HepG2 (cell line): ENCODE data around the gene CCDC57. TPM values are rescaled to one million over a fixed set of nuclear protein-coding genes. Genes with fewer than 3 reads are reported as not detected.

Experiments
- ARNT ChIP-seq: fragments of 450-650 bp; IDR thresholded peaks from 2 replicates; pipeline ENCODE4 v1.6.1; 2017
- CCDC6 ChIP-seq: sonication (generic); formaldehyde crosslinking; IDR thresholded peaks from 2 replicates; pipeline ENCODE4 v1.8.1; 2022; ENCODE audit warnings: mild to moderate bottlenecking, missing genetic modification reagents, moderate library complexity
- EED ChIP-seq: sonication (generic); formaldehyde crosslinking; IDR thresholded peaks from 2 replicates; pipeline ENCODE4 v1.5.0; 2020; ENCODE audit warnings: mild to moderate bottlenecking, missing genetic modification reagents
- FOSL1 ChIP-seq: sonication (generic); formaldehyde crosslinking; IDR thresholded peaks from 2 replicates; pipeline ENCODE4 v1.9.0; 2021; ENCODE audit warnings: missing genetic modification reagents, borderline replicate concordance
- FOXP4 ChIP-seq: sonication (generic); formaldehyde crosslinking; IDR thresholded peaks from 2 replicates; pipeline ENCODE4 v1.4.0; 2020; ENCODE audit warnings: missing genetic modification reagents
- KLF15 ChIP-seq: sonication (generic); formaldehyde crosslinking; IDR thresholded peaks from 2 replicates; pipeline ENCODE4 v1.8.1; 2023; ENCODE audit warnings: borderline replicate concordance, mild to moderate bottlenecking, inconsistent platforms, missing genetic modification reagents, mixed read lengths
- MBNL3 ChIP-seq: fragments of 250-450 bp; sonication (Bioruptor Pico); conservative IDR thresholded peaks from 2 replicates; pipeline ENCODE4 v1.8.0; 2022; ENCODE audit warnings: mild to moderate bottlenecking, inconsistent platforms
- MXI1 ChIP-seq: IDR thresholded peaks from 3 replicates; pipeline ENCODE4 v1.6.1; 2012; ENCODE audit warnings: low read depth, low read length, inconsistent platforms, borderline replicate concordance
- NCOA1 ChIP-seq: sonication (generic); formaldehyde crosslinking; IDR thresholded peaks from 2 replicates; pipeline ENCODE4 v1.9.0; 2021; ENCODE audit warnings: missing genetic modification reagents
- PBX2 ChIP-seq: IDR thresholded peaks from 2 replicates; pipeline ENCODE4 v1.6.1; 2016; ENCODE audit warnings: control low read depth
- RBFOX2 ChIP-seq: fragments of 200-400 bp; formaldehyde crosslinking; IDR thresholded peaks from 2 replicates; pipeline ENCODE4 v1.6.1; 2017; ENCODE audit warnings: low read depth, mild to moderate bottlenecking, low read length
- RELA ChIP-seq: sonication (generic); formaldehyde crosslinking; IDR thresholded peaks from 2 replicates; pipeline ENCODE4 v1.4.0; 2020; ENCODE audit warnings: missing genetic modification reagents
- SMAD3 ChIP-seq: sonication (generic); formaldehyde crosslinking; IDR thresholded peaks from 2 replicates; pipeline ENCODE4 v1.4.0; 2020; ENCODE audit warnings: missing genetic modification reagents
- SNRNP70 ChIP-seq: fragments of 200-400 bp; formaldehyde crosslinking; IDR thresholded peaks from 2 replicates; pipeline ENCODE4 v1.6.1; 2017; ENCODE audit warnings: mild to moderate bottlenecking, low read depth, low read length, moderate library complexity
- SP4 ChIP-seq: sonication (generic); formaldehyde crosslinking; IDR thresholded peaks from 2 replicates; pipeline ENCODE4 v1.8.1; 2023; ENCODE audit warnings: mild to moderate bottlenecking, missing genetic modification reagents
- TEF ChIP-seq: sonication (generic); formaldehyde crosslinking; IDR thresholded peaks from 2 replicates; pipeline ENCODE4 v1.5.0; 2020; ENCODE audit warnings: missing genetic modification reagents
- ZC3H13 ChIP-seq: sonication (generic); formaldehyde crosslinking; IDR thresholded peaks from 2 replicates; pipeline ENCODE4 v1.8.1; 2023; ENCODE audit warnings: mild to moderate bottlenecking, missing genetic modification reagents, moderate library complexity
- ZKSCAN1 ChIP-seq: fragments of 150-350 bp; IDR thresholded peaks from 2 replicates; pipeline ENCODE4 v1.6.1; 2014; ENCODE audit warnings: low read length
- ZNF207 ChIP-seq: fragments of 450-650 bp; IDR thresholded peaks from 2 replicates; pipeline ENCODE4 v1.6.1; 2016; ENCODE audit warnings: antibody characterized with exemption, borderline replicate concordance
- ZNF432 ChIP-seq: sonication (generic); formaldehyde crosslinking; IDR thresholded peaks from 2 replicates; pipeline ENCODE4 v1.5.0; 2020; ENCODE audit warnings: missing genetic modification reagents, mild to moderate bottlenecking, borderline replicate concordance
- ZNF550 ChIP-seq: sonication (generic); formaldehyde crosslinking; IDR thresholded peaks from 2 replicates; pipeline ENCODE4 v1.4.0; 2020; ENCODE audit warnings: mild to moderate bottlenecking, missing genetic modification reagents, borderline replicate concordance
- ZNF563 ChIP-seq: sonication (generic); formaldehyde crosslinking; IDR thresholded peaks from 2 replicates; pipeline ENCODE4 v1.8.0; 2022; ENCODE audit warnings: mild to moderate bottlenecking, moderate library complexity, missing genetic modification reagents
- ZNF572 ChIP-seq: sonication (generic); formaldehyde crosslinking; IDR thresholded peaks from 2 replicates; pipeline ENCODE4 v1.5.1; 2020; ENCODE audit warnings: mild to moderate bottlenecking, missing genetic modification reagents
- ZNF607 ChIP-seq: sonication (generic); formaldehyde crosslinking; IDR thresholded peaks from 2 replicates; pipeline ENCODE4 v1.5.1; 2020; ENCODE audit warnings: missing genetic modification reagents, mild to moderate bottlenecking, borderline replicate concordance
- ZNF704 ChIP-seq: sonication (generic); formaldehyde crosslinking; IDR thresholded peaks from 2 replicates; pipeline ENCODE4 v1.8.1; 2023; ENCODE audit warnings: mild to moderate bottlenecking, inconsistent platforms, moderate library complexity, missing genetic modification reagents, borderline replicate concordance
- ZNF782 ChIP-seq: sonication (generic); formaldehyde crosslinking; IDR thresholded peaks from 2 replicates; pipeline ENCODE4 v1.4.0; 2020; ENCODE audit warnings: missing genetic modification reagents, mild to moderate bottlenecking, borderline replicate concordance
- polyA plus RNA-seq, 8 experiments: library from polyadenylated mRNA; depleted of rRNA in 3 of 8; stranded (reverse) in 7 of 8; unstranded in 1 of 8; fragments of >200 nt; fragmentation: Illumina TruSeq in 4 of 8; extraction: Trizol in 4 of 8; gene quantifications; 2 replicates each; pipeline versions ENCODE4 v1.2.1 to v1.2.3, GENCODE V29; 2011 to 2016; ENCODE audit warnings: low read depth in 4 of 8, missing spikeins in 1 of 8, mixed read lengths in 1 of 8; ENCODE audit not compliant: insufficient read depth in 1 of 8
- total RNA-seq, 5 experiments: library from RNA; depleted of rRNA; stranded (reverse); fragments of >200 nt; fragmentation: Illumina TruSeq; extraction: Trizol; gene quantifications; 2 replicates each; pipeline ENCODE4 v1.2.3, GENCODE V29; 2016; ENCODE audit warnings: low read depth in 1 of 5

Gene CCDC57
- total and polyA plus RNA-seq, 2 of the 13 experiments (the other 11 are each of a cell fraction or from before 2014, with no cell fraction given): 59.3 to 59.9 TPM

- no peak for TF ChIP-seq ZNF704 (CRISPR knock-in tag)
- TF ChIP-seq ARNT: no peak
- TF ChIP-seq ZNF607 (CRISPR knock-in tag): peak; percentile 83; the same call in 1 of the 2 replicates
- TF ChIP-seq SNRNP70: no peak
- TF ChIP-seq RELA: 0 out of 2 replicates have a peak, but pooled peaks have one; percentile 24
- no peak; the same call in none of the 2 replicates for TF ChIP-seq NCOA1
- TF ChIP-seq ZNF782 (CRISPR knock-in tag): peak; percentile 20; the same call in 1 of the 2 replicates
- TF ChIP-seq ZNF572 (CRISPR knock-in tag): peak; percentile 95; the same call in 1 of the 2 replicates
- TF ChIP-seq SMAD3: no peak
- no peak for TF ChIP-seq ZNF207
- TF ChIP-seq ZKSCAN1: no peak
- no peak for TF ChIP-seq CCDC6 (CRISPR knock-in tag)
- TF ChIP-seq PBX2: no peak
- no peak for TF ChIP-seq FOSL1
- TF ChIP-seq EED (CRISPR knock-in tag): peak; percentile 72; the same call in 1 of the 2 replicates
- TF ChIP-seq KLF15 (CRISPR knock-in tag): 0 out of 2 replicates have a peak, but pooled peaks have one; percentile 7
- TF ChIP-seq ZNF563 (CRISPR knock-in tag): peak; percentile 76; the same call in 1 of the 2 replicates
- TF ChIP-seq MXI1: peak; percentile 82; the same call in 1 of the 3 replicates
- TF ChIP-seq RBFOX2: peak; percentile 88
- TF ChIP-seq ZNF432 (CRISPR knock-in tag): no peak
- no peak for TF ChIP-seq MBNL3 (CRISPR knock-in tag)
- TF ChIP-seq ZNF550 (CRISPR knock-in tag): 0 out of 2 replicates have a peak, but pooled peaks have one; percentile 11
- peak; percentile 68 for TF ChIP-seq SP4 (CRISPR knock-in tag)
- peak; percentile 87 for TF ChIP-seq ZC3H13 (CRISPR knock-in tag)
- TF ChIP-seq TEF (CRISPR knock-in tag): no peak
- TF ChIP-seq FOXP4 (CRISPR knock-in tag): peak; percentile 13; the same call in 1 of the 2 replicates
Measured at GRCh38 chr17:82056729-82057621, 155.7 kb downstream of the CCDC57 start (continued).
